VCaP (cell line): ENCODE data around the gene LTBR.

Source experiments
- H3K27ac ChIP-seq: fragments of 450-650 bp; 2 replicates; pipeline ENCODE4 v1.5.1; 2017
- CTCF ChIP-seq: fragments of 450-650 bp; conservative IDR thresholded peaks from 2 replicates; pipeline ENCODE4 v1.5.1; 2017; ENCODE audit warnings: mild to moderate bottlenecking, moderate library complexity

The LTBR gene

GRCh38 chr12:6394398-6394797, 10.4 kb downstream of the LTBR start:
- TF ChIP-seq CTCF = no peak
- peak overlapping the region; percentile 80; the same call in 1 of the 2 replicates for H3K27ac ChIP-seq

GRCh38 chr12:6396031-6396430, 12.1 kb downstream of the LTBR start:
- no peak overlapping the region for H3K27ac ChIP-seq
- no peak for TF ChIP-seq CTCF

- TF ChIP-seq CTCF = no peak
- no peak overlapping the region for H3K27ac ChIP-seq
Measured at GRCh38 chr12:6399884-6400644, 16.1 kb downstream of the LTBR start.

GRCh38 chr12:6404390-6404789, 20.4 kb downstream of the LTBR start:
- H3K27ac ChIP-seq = no peak overlapping the region
- no peak for TF ChIP-seq CTCF

- no peak for TF ChIP-seq CTCF
- H3K27ac ChIP-seq = no peak overlapping the region
Measured at GRCh38 chr12:6405963-6406362, 22.0 kb downstream of the LTBR start.

- no peak overlapping the region for H3K27ac ChIP-seq
- no peak for TF ChIP-seq CTCF
Measured at GRCh38 chr12:6407236-6407954, 23.4 kb downstream of the LTBR start.

- no peak overlapping the region for H3K27ac ChIP-seq
- no peak for TF ChIP-seq CTCF
Measured at GRCh38 chr12:6416596-6416995, 32.6 kb downstream of the LTBR start.
